Measurements from ENCODE around the gene XPR1.
"Not testable (repeated sequence)": the region's sequence is repeated elsewhere in the genome, so short reads cannot be mapped to it uniquely, and the experiment has no call there.

XPR1 gene

DNA sequence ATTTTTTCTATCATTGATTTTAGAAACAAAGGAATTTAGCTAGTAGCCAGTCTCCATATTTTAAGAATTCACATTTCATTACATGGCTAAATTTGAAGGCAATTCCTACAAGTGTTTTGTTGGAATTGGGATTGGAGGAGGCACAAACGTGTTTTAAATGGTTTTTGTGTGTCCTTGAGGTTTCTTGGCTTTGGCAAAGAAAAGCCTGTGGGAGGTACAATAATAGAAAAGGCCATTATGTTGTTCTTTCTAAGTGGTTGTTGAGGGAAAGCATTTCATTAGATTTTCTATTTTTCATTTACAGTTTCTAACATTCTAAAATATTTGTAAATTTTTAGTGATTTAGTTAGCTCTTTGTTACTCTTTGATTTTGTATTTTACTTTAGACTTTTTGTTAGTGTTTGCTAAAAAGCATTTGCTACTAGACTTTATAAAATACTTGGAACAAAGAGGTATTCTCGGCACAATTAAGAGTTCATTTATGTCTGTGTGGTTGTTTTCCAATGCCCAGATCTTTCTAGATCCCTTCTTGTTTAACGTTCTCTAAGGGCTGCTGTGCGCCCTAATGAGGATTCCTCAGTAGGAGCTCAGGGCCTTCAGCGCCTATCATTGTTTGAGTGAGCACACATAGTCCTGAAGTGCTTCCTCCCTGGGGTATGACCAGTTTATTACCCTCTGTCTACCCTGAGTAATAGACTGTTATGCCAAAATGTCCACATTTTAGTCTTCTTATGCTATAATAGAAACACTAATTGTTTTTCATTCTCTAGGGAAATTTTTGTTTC is 210.9 kb downstream of the XPR1 start:
- DNase-seq, result no peak

DNA sequence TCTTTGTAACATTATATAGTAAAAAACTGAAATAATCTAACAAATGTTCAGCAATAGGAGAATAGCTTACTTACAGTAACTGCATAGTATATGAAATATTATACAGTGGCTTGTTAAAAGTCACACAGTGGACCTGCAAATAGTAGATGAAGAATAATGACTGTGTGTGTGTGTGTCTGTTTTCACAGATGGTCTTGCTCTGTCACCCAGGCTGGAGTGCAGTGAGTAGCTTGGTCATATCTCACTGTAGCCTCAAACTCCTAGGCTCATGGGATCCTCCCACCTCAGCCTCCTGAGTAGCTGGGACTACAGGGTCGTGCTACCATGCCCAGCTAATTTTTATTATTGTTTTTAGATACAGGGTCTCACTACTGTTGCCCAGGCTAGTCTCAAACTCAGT is 213.5 kb downstream of the XPR1 start:
- DNase-seq, result no peak

DNA sequence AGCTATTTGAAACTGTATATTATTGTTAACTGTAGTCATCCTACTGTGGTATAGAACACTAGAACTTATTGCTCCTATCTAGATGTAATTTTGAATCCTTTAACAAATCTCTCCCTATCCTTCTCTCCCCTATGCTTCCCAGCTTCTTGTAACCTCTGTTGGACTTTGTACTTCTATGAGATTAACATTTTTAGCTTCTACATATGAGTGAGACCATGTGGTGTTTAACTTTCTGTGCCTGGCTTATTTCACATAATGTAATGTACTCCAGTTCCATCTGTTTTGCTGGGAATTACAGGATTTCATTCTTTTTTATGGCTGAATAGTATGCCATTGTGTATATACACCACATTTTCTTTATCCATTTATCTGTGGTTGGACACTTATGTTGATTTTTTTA is 216.4 kb downstream of the XPR1 start:
- DNase-seq, result no peak

DNA sequence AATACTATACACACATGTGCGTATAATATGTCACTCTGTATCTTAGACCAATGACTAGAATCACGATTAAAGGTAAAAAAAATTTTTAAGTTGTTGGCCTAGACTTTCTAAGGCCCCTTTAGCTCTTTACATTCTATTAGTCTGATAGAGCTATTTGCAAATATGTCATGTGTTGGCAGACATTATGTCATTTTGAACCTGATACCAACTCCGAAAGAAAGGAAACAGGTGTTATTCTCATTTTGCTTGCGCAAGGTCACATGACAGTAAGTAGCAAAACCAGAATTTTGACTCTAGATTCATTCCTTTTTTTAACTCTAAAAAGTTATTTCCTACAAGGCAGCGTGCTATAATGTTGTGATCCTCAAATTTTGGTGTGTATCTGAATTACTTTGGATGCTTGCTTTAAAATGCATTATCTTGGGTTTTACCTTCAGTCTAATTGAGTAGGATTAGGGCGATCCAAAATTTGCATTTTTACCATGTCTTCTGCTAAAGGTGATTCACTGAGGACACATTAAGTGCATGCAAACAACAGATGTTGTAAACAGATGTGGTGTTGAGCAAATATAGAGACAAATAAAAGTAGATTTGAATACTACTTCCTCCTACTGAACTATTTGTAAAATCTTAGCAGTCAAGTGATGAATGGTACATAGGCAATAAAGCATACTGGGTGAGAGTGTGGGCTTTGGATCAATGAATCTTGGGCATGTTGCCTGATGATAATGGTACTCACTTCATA is 217.4 kb downstream of the XPR1 start:
- DNase-seq, result no peak

DNA sequence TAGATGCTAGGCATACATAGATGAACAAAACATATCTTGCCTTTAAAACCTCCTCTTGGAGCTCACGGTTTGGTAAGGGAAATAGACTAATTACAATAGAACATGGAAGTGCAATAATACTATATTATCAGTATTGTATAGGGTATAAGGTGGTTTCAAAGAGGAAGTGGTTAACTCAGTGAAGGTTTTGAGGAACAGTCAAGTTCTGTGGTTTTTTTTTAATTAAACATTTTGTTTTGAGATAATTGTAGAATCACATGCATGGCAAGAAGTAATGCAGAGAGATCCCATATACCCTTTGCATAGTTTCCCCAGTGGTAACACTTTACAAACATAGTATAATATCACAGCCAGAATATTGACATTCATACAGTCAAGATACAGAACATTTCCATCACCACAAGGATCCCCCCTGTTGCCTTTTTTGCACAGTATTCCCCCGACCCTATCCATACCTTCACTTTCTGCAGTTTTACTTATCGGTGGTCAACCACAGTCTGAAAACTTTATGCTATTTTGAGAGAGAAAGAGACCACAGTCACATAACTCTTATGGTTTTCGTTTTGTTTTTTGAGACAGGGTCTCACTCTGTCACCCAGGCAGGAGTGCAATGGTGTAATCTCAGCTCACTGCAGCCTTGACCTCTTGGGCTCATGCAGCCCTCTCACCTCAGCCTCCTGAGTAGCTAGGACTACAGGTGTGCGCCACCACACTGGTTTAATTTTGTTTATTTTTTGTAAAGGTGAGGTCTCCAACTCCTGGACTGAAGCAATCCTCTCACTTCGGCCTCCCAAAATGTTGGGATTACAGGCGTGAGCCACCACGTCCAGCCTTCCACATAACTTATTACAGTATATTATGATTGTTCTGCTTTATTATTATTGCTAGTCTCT is 220.4 kb downstream of the XPR1 start:
- no peak for DNase-seq

DNA sequence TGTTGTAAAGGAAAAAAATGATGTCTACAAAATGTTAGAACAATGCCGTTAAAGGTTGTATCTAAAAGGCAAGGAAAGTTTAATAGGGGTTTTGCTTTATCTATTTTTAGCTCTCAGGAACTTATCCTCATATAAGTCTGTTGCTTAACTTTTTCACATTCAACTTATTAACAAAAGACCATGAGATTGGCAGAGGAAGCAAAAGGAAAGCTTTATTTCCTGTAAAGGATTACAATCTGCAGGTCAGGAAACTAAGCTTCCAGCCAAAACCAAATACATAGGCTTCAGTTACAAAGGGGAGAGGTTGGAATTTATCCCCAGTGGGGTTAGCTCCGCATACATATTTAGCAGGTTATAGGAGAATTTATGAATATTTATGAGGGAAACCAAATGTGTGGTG is 222.2 kb downstream of the XPR1 start:
- DNase-seq, result no peak

DNA sequence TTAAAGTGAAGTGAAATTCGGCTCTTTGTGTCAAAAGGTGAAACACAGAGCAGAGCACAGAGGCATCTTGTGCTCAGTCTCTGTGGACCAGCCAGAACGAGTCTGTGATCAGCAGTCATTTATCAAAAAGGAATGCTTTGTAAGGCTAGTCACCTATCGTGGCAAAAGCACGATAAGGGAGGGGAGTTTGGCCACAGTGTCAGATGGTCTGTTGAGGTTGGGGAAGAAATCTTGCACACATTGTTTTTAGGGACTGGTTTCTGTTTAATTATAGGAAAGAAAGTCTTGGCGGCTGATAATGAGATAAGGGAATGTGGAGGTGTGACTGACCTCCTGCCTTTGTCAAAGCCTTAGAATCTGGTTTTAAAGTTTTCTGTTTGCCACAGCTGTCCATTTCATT is 222.6 kb downstream of the XPR1 start:
- no peak for DNase-seq

DNA sequence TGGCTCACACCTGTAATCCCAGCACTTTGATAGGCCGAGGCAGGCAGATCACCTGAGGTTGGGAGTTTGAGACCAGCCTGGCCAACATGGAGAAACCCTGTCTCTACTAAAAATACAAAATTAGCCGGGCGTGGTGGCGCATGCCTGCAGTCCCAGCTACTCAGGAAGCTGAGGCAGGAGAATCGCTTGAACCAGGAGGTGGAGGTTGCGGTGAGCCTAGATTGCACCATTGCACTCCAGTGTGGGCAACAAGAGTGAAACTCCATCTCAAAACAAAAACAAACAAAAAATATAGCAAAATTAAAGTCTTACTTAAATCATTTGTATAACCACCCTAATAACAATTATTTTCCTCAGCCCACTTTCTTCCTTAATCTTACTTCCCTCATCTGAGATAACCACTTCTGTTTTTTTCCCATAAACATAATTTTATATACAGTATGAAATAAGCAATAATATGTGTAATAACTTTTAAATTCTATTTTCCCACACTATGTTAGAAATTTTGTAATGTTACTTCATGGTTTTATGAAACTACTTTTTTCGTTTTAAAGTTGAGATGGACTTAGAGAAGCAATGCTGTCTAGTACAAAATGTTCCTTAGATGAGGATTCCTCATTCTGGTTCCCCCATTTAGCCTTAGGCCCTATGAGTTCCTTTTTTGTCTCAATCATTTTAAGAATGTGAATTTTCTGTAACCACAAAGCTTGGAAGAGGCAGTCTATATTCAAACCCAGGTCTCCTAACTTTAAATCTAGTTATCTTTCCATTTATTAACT is 226.3 kb downstream of the XPR1 start:
- DNase-seq, result not testable (repeated sequence)

DNA sequence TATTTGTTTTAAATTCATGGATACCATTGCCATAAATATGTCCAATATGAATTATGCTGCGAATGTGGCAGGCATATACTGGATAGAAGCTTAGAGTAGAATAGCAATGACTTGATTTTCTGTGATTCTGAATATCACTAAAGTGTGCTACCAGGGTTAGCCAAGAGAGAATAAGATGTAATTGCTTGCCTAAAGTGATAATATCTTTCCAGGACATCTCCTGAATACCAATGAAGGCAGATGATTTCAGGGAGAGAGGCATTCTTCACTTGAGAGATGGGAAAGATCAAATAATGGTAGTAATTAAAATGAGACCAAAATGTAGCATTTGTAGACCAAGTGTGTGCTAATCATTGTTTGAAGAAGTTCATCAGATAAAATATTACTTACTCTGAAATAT is 227.5 kb downstream of the XPR1 start:
- DNase-seq, result no peak

DNA sequence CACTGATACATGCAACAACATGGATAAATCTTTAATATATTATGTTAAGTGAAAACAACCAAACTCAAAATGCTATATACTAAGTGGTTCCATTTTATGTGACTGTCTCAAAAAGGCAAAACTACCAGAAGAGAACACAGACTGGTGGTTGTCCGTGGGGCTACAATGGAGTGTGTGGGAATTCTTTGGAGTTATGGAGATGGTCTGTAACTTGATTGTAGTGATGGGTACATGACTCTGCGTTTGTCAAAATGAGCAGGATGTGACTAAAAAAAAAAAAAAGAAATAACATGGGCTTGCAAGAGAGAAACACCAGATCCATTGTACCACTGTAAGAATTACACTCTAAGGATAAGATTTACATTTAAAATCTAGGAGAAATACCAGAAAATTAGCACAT is 228.7 kb downstream of the XPR1 start:
- DNase-seq, result no peak

DNA sequence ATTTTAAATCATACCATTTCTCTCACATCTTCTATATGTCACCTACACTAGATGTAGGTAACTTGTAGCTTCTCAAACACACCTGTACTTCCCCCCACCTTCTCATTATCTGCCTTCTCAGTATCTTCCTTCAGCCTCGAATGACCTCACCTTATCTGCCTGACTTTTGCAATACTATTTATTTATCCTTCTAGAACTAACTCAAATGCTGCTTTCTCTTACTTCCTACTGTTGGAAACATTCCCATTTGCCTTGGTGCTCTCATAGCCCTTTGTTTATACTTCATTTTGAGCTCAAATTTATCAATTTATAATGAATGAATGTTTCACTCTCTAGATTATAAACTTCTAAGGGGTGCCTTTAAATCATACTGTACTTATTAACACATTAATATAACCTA is 230.5 kb downstream of the XPR1 start:
- no peak for DNase-seq

DNA sequence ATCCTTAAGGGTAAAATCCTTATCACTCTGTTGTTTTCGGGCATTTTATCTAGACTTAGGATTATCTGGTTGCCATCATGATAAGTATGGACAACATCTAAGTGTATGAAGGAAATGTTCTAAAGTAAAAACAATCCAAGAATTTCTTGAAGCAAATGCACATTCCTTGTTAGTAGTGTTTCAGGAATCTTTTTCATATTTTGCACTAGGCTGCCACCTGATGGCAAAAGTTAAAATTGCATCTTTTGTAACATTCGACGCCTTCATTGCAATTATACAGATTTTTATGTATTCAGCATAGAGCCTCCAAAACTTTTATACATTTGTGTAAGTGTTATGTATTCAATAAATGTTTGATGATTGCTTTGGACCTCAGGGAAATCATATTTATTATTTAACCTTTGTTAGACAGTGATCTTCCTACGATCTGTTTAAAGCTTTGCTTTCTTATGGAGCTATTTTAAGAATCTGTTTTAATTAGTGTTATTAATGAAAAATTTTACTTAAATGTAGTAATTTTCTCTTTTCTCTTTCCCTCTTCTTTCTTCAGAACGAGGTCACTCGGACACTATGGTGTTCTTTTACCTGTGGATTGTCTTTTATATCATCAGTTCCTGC is 231.4 kb downstream of the XPR1 start:
- no peak for DNase-seq

DNA sequence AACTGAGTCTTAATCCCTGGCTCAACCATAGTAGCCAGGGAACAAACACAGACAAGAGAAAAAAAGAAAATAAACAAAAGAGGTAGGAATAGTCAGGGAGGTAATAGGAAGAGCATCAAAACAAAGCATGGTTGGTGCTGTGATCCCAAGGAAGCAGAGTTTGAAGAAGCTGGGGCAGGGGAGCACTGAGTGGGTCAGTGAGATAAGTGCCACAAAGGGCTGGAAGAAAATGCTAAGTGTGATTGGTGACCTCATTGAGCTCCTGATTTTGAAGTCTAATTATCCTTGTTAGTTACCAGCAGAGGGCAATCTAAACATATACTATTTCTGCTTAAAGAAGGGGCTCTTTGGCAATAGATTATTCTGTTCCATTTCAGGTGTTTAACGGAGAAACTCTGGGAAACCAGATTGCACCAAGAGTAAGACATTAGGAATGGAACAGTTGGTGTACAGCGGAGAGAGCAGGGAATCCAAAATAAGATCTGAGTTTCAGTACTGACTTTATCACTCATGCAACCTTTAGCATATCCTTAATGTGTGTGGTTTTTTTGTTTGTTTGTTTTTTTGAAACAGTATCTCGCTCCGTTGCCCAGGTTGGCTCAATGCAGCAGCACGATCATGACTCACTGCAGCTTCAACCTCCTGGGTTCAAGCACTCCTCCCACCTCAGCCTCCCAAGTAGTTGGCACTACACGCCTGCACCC is 250.1 kb downstream of the XPR1 start:
- DNase-seq, result no peak

DNA sequence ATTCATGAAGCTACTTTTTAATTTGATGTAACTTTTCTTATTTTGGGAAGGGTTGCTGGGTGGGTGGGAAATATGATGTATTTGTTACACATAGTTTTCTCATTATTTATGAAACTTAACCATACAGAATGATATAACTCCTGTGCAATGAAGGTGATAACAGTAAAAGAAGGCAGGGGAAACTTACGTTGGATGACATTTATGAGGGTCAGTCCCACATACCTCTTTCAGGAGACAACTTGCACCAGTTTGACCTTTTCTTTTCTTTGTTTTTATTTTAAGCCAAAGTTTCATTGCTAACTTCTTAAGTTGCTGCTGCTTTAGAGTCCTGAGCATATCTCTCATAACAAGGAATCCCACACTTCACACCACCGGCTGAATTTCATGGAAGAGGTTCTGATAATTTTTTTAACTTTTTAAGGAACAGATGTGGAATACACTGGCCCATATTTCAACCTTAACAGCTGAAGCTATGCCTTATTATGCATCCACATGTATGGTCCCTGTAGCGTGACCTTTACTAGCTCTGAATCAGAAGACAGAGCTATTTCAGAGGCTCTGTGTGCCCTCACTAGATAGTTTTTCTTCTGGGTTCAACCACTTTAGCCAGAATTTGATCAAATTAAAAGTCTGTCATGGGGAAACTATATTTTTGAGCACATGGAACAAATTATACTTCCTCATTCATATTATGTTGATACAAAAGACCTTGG is 252.9 kb downstream of the XPR1 start:
- DNase-seq, result no peak

DNA sequence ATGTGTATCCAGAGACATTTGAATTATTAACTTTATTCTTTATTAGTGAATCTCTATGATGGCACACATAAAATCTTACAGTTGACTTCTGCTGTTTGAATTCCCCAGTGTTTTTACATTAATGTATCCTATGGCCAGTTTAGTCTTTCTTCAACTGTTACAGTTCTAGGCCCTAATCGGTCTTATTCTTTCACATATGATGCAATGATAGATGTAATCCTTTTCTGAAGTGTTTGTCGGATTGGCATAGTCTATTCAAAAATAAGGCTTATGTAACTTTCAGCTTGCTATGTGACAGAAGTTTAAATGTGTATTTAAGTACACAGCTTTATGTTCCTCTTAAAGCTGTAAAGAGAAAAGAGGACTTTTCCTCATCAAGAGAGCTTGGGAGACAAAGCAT is 254.5 kb downstream of the XPR1 start:
- no peak for DNase-seq

DNA sequence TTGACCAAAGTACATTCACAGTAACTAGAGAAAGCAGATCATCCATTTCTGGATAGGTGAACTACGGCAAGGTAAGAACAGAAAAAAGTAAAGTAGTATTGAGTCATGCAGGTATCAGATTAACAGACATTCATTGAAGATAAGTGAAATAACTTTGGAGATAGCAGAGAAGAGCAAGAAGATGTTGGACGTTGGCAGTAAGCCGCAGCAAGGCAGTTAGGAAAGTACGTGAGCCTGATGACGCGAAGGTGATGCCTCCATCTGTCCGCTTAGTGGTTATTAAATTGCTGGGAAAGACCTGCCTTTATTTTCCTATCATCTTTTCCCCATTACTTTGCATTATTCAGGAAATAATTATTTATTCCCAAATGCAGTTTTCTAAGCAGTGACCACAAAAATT is 256.0 kb downstream of the XPR1 start:
- no peak for DNase-seq

DNA sequence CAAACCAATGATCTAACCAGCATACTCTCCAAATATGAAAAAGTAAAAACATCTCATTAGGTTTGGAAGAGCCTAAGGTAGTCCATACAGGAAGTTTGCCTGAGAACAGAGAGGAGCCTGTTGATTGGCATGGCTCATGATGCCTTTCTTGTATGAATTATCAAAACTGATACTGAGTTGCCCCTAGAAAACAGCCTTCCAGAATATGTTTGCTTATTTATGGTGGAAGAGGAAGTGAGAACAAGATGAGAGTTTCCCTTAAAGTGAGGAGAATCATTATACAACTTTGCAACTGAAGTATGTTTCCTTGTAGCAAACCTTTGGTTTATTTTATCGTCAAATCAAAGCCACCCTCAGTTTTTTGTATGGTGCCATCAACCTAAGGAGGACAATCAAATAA is 257.0 kb downstream of the XPR1 start:
- DNase-seq, result no peak

DNA sequence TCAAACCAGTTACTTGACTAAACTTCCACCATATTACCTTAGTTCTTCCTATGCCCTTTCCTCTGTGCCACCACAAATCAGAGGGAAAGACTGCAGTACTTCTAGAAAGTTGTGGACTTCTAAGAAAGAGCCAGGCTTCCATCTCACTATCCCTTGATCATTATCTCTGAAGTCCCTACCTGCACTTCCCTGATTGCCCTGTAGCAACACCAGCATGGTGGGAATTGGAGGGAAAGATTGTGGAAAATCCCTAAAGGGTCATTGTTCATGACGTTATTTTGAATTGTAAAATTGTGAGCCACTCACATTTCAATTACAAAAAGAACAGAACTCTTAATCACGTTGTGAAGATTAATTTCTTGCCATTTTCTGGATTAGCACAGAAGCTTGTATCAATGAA is 257.5 kb downstream of the XPR1 start:
- DNase-seq, result no peak

DNA sequence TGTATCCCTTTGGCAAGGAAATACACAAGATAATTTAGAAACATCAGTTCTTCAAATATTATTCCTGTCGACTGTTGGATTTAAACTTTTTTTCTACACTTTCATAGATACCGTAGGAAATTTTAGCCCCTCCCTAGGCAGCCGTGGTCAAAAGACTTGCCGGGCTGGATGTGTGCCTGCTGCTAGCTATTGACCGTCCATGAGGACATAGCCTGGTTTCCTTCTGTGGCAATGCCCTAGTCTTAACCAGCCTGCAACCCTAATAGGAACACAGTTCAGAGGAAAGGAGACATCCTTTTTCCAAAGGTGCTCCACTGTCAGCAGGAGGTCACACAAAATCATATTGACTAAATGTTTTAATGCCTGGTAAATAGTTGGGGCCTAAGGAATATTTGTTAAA is 260.4 kb downstream of the XPR1 start:
- no peak for DNase-seq

DNA sequence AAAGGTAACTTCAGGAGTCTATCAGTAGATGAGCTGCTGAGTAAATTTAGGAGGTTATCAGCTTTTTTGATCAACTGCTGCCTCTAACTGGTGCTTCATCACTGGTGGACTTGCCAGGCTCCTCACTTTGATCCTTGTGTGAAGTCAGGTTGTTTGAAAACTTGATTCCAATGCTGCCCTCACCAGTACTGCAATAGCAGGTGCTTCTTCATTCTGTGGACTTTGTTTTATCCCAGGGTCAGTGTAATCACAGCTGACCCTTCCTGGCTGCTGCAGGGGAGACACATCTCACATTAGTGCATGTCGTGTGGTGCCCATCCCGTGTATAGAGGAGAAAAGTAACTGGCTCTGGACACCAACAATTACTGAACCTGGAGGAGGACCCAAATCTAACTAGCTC is 260.9 kb downstream of the XPR1 start:
- no peak for DNase-seq

DNA sequence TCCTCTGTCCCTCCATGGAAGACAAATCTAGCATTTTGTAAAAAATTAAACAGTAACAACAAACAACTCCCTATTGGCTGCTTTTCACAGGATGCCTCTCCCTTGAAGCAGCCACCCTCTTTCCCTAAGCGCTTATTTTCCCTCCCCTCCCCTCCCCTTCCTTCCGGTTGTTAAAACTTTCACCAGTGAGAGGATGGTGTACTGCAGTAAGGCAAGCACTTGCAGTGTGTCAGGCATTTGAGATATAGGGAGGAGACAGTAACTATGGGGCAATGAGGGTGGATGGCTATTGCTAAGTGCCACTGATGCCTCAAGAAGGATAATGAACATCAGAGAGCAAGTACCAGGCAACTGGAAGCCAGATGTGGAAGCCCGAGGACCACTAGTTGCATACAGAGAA is 261.8 kb downstream of the XPR1 start:
- DNase-seq, result no peak

All from NK-92 treated with Interleukin-12 subunit alpha and Interleukin-12 subunit beta, amount 100 ng/mL, for 24 hours (cell line).